Upper lobe of left lung (tissue), 4 donors: ENCODE measurements around the gene UGT1A4.

Source experiments
- CTCF ChIP-seq, 6 experiments: fragments of 450-650 bp in 4 of 6; fragments of 200-600 bp in 2 of 6; sonication (generic) in 2 of 6; IDR thresholded peaks; one replicate each; pipeline ENCODE4 v1.5.1; 2016 to 2019; ENCODE audit warnings: antibody characterized with exemption in 6 of 6
- EP300 ChIP-seq, 4 donors: sonication (generic); formaldehyde crosslinking; IDR thresholded peaks; one replicate each; pipeline ENCODE4 v1.5.1; 2017; ENCODE audit warnings: antibody characterized with exemption in 4 of 4, control low read depth in 2 of 4
- POLR2A ChIP-seq, 4 donors: fragments of 450-650 bp; IDR thresholded peaks; one replicate each; pipeline ENCODE4 v1.5.1; 2016 to 2017; ENCODE audit warnings: antibody characterized with exemption in 4 of 4, mild to moderate bottlenecking in 2 of 4
- POLR2AphosphoS5 ChIP-seq, 2 donors: sonication (generic); formaldehyde crosslinking; IDR thresholded peaks; one replicate each; pipeline ENCODE4 v1.5.1; 2017; ENCODE audit warnings: antibody characterized with exemption in 2 of 2

GRCh38 chr2:233758141-233758540 lies 39.6 kb downstream of the UGT1A4 start:
- TF ChIP-seq CTCF (IDR thresholded peaks at IDR 0.05) = no peak
- TF ChIP-seq POLR2AphosphoS5 (IDR thresholded peaks at IDR 0.05) = no peak
- no peak for TF ChIP-seq POLR2A (IDR thresholded peaks at IDR 0.05)
- TF ChIP-seq EP300 (IDR thresholded peaks at IDR 0.05) = no peak
